Spinal cord (tissue), 10 donors: Measurements from ENCODE around the gene IGSF3. TPM values are rescaled to one million over a fixed set of nuclear protein-coding genes. Genes with fewer than 3 reads are reported as not detected.
"Not testable (repeated sequence)": the region's sequence is repeated elsewhere in the genome, so short reads cannot be mapped to it uniquely, and the experiment has no call there.

Experiments
- DNase-seq, 6 donors: peaks; one replicate each; pipeline versions ENCODE4 v3.0.0 to v3.0.0-alpha.2; 2013 to 2015; ENCODE audit warnings: low spot score in 6 of 6, low read depth in 4 of 6
- H3K27ac ChIP-seq: one replicate; pipeline ENCODE4 v1.5.1; 2013; ENCODE audit warnings: low read depth, low read length, control low read depth
- H3K27me3 ChIP-seq: one replicate; pipeline ENCODE4 v1.6.1; 2013; ENCODE audit warnings: low read length; ENCODE audit not compliant: control insufficient read depth, insufficient read depth
- H3K36me3 ChIP-seq: one replicate; pipeline ENCODE4 v1.6.1; 2013; ENCODE audit warnings: low read length; ENCODE audit not compliant: control insufficient read depth, insufficient read depth
- H3K4me1 ChIP-seq: one replicate; pipeline ENCODE4 v1.6.1; 2013; ENCODE audit warnings: low read length; ENCODE audit not compliant: control insufficient read depth, insufficient read depth
- H3K4me3 ChIP-seq: one replicate; pipeline ENCODE4 v1.5.1; 2013; ENCODE audit warnings: low read depth, low read length, control low read depth
- H3K9me3 ChIP-seq: one replicate; pipeline ENCODE4 v1.6.1; 2013; ENCODE audit warnings: low read length; ENCODE audit not compliant: control insufficient read depth, insufficient read depth
- WGBS: methylation state at CpG from one replicate; pipeline ENCODE4 v1.1.5; 2013; ENCODE audit warnings: missing lambda C conversion rate; ENCODE audit not compliant: insufficient coverage; 5-methylcytosine and 5-hydroxymethylcytosine counted together
- polyA plus RNA-seq, 2 donors: library from polyadenylated mRNA; unstranded; fragments of 120-200 nt; gene quantifications; one replicate each; pipeline ENCODE4 v1.2.1, GENCODE V29; 2013; ENCODE audit not compliant: insufficient read length in 2 of 2
- total RNA-seq, 2 donors: library from RNA; depleted of rRNA in 1 of 2; stranded (reverse); fragments of 120-200 nt in 1 of 2; fragments of >200 nt in 1 of 2; gene quantifications; one replicate each; pipeline versions ENCODE4 v1.2.3 to v1.2.4, GENCODE V29; 2013 to 2014
- donor health status: healthy.

Gene IGSF3
- total and polyA plus RNA-seq, 4 donors, result 25.7 to 52.4 (median 45.3) TPM

DNA sequence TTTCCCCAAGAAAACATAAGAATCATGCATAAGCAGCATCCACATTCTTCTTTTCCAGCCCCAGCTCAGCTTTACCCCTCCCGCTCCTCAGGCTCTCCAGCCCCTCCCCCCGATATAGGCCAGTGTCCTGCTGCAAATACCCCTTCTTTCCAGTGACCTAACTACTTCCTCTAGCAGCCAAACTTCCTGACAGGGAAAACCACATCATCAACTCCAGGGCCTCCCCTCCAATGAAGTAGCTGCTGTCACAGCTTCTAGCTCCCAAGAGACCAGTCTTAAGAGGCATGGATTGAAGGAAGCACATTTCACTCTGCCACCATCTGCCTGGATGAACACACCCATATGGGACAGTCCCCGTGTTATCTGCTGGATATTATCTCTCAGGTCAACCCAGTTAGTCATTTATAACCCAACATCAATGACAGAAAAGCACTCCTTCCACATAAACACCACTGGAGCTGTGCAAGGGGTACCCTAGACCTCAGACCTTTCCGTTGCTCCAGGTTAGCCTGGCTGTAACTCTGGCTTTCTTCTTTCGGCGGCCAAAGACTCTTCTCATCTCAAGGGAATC is 57.6 kb downstream of the IGSF3 start:
- 85% methylated on average over 5 of the region's 6 CpGs for WGBS
- not testable (repeated sequence) for DNase-seq, H3K36me3 ChIP-seq, H3K27ac ChIP-seq, H3K4me3 ChIP-seq, H3K9me3 ChIP-seq, H3K27me3 ChIP-seq, H3K4me1 ChIP-seq

GRCh38 chr1:116608841-116609240 is 58.7 kb downstream of the IGSF3 start:
- no CpG with 5 or more reads among the region's 2 CpGs for WGBS
- not testable (repeated sequence) for H3K4me3 ChIP-seq, H3K27ac ChIP-seq, H3K4me1 ChIP-seq, H3K36me3 ChIP-seq, H3K9me3 ChIP-seq, DNase-seq, H3K27me3 ChIP-seq

GRCh38 chr1:116608151-116608550 is 59.4 kb downstream of the IGSF3 start:
- H3K4me3 ChIP-seq, H3K27me3 ChIP-seq, H3K9me3 ChIP-seq, H3K36me3 ChIP-seq, H3K27ac ChIP-seq, H3K4me1 ChIP-seq: not testable (repeated sequence)
- peak in 1 of 6 donors; percentile 18 for DNase-seq
- WGBS, result 27% methylated on average over 1 of the region's 12 CpGs

DNA sequence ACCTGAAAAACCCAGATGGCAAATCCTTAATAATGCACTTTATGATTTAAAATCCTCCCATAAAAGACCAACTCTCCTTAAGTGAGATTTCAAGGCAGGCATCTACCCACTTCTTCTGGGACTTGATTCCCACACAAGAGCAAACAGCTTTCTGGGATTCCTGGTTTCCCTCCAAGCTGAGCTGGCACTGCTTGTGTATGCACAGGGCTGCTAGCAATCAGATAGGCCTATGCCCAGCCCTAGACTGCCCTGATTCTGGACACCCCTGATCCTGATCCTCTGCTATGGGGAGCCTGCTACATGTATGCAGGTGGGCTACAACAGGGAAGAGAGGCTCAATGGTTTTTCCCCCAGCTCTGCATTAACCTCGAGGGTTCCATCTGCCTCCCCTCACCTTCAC is 60.1 kb downstream of the IGSF3 start:
- not testable (repeated sequence) for DNase-seq, H3K9me3 ChIP-seq, H3K36me3 ChIP-seq, H3K27me3 ChIP-seq, H3K27ac ChIP-seq, H3K4me1 ChIP-seq, H3K4me3 ChIP-seq
- WGBS, result no CpG with 5 or more reads among the region's 1 CpG

DNA sequence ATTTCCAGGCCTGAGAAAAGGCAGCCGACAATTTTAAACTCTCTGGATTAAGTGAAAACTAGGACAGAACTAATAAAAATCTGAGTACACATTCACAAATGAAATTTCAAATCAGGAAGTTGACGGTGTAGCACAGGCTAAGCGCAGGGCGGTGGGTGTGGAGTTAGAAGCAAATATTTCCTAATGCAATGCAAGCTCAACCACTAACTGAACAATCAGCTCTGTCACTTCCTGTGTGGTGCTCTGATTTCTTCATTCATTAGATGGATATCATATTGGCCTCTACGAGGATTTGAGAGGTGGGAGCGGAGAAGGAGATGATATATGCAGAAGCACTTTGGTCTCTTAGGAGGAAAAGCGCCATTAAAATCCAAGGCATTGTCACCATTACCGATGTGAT is 61.5 kb downstream of the IGSF3 start:
- not testable (repeated sequence) for H3K27me3 ChIP-seq, H3K4me1 ChIP-seq, H3K27ac ChIP-seq, H3K9me3 ChIP-seq, H3K36me3 ChIP-seq, DNase-seq, H3K4me3 ChIP-seq
- 92% methylated on average over 2 of the region's 8 CpGs for WGBS

DNA sequence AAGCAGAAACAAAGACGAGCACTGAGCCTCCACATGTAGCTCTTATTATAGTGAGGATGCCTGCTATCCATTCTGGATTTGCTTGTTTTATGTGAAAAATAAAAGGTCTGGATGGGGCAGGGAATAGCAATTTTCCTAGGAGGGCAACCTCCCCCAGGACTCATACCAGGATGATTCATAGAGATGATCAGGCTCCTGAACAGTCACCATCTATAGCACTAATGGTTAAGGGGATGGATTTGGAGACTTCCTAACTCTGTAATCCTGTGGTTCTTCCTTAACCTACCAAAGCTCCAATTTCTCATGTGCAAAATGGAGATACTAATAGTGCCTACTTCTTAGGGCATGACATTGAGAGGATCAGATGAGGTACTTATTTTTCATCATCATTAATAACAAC is 62.2 kb downstream of the IGSF3 start:
- DNase-seq, result no peak
- no CpG with 5 or more reads among the region's 1 CpG for WGBS
- no peaks in the 10 kb centered on the region for H3K4me1 ChIP-seq
- no peak overlapping the region for H3K4me3 ChIP-seq
- H3K27me3 ChIP-seq, result no peaks in the 10 kb centered on the region
- H3K9me3 ChIP-seq, result no peaks in the 10 kb centered on the region
- H3K36me3 ChIP-seq, result peaks cover 5% of the 10 kb centered on the region
- H3K27ac ChIP-seq, result no peak overlapping the region

DNA sequence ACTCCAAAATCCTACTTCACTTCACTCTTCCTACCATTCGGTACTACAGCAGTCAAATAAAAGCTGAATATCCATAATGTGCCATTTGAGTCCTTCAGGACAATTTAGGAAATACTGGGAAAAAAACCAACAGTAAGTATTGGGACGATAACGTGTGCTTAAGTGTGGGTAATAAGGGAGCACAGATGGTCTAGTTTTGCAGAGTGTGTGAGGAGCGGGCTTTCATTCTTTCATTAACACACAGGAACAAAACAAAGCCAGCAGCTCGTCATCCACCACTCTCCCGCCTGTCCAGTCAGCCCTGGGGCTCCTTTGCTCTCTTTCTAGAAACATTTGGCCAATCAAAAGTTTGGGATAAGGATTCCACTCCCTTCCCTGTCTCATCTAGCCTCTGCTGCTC is 63.1 kb downstream of the IGSF3 start:
- peak in 2 of 6 donors; percentile 29 to 82 for DNase-seq
- not testable (repeated sequence) for H3K9me3 ChIP-seq, H3K27me3 ChIP-seq, H3K4me1 ChIP-seq, H3K27ac ChIP-seq, H3K36me3 ChIP-seq, H3K4me3 ChIP-seq
- WGBS, result no CpG with 5 or more reads among the region's 6 CpGs

GRCh38 chr1:116603646-116604045 is 63.9 kb downstream of the IGSF3 start:
- not testable (repeated sequence) for H3K4me3 ChIP-seq, H3K9me3 ChIP-seq, H3K27me3 ChIP-seq, H3K36me3 ChIP-seq, DNase-seq, H3K4me1 ChIP-seq, H3K27ac ChIP-seq
- 83% methylated on average over 4 of the region's 21 CpGs for WGBS

- H3K27me3 ChIP-seq, H3K4me1 ChIP-seq, H3K4me3 ChIP-seq, H3K9me3 ChIP-seq, H3K27ac ChIP-seq, DNase-seq: not testable (repeated sequence)
- WGBS, result no CpG with 5 or more reads among the region's 2 CpGs
- H3K36me3 ChIP-seq, result peaks cover 12% of the 10 kb centered on the region
Observed at GRCh38 chr1:116599369-116599768, 68.2 kb downstream of the IGSF3 start.

DNA sequence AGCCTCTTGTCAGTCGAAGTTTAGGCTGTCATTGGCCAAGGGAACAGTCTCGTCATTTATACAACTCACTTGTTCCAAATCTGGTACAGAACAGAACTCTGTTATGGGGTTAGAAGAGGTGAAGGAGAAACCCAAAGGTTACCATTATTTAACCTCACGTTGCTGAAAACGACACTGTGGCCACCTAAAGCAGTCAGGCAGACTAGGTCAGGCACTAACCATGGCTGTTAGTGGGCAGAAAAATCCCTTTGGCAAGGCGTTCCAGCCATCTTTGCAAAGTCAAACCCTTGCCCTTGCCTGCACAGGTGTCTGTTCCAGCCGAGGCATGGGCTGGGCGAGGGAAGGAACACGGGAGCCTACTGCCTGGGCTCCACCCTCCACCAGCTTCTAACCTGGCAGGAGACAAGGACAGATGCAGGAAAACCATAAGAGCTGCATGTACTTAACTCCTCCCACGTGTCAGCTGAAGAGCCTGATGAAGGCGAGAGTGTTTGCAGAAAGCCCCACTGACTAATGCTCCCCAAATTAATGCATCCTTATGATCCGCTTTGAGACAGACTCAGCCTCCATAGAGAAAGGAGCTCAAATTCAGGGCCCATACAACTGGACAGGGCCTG is 69.0 kb downstream of the IGSF3 start:
- H3K27me3 ChIP-seq, H3K36me3 ChIP-seq, H3K4me3 ChIP-seq, H3K27ac ChIP-seq, H3K4me1 ChIP-seq, DNase-seq, H3K9me3 ChIP-seq: not testable (repeated sequence)
- 86% methylated on average over 9 of the region's 11 CpGs for WGBS
